NCI-H1092 (cell line): ENCODE results near the gene ZNF346.

Experiments used
- DNase-seq: peaks from one replicate; lab custom pipeline; 2025; lab: John Stamatoyannopoulos, UW

Gene ZNF346

DNA sequence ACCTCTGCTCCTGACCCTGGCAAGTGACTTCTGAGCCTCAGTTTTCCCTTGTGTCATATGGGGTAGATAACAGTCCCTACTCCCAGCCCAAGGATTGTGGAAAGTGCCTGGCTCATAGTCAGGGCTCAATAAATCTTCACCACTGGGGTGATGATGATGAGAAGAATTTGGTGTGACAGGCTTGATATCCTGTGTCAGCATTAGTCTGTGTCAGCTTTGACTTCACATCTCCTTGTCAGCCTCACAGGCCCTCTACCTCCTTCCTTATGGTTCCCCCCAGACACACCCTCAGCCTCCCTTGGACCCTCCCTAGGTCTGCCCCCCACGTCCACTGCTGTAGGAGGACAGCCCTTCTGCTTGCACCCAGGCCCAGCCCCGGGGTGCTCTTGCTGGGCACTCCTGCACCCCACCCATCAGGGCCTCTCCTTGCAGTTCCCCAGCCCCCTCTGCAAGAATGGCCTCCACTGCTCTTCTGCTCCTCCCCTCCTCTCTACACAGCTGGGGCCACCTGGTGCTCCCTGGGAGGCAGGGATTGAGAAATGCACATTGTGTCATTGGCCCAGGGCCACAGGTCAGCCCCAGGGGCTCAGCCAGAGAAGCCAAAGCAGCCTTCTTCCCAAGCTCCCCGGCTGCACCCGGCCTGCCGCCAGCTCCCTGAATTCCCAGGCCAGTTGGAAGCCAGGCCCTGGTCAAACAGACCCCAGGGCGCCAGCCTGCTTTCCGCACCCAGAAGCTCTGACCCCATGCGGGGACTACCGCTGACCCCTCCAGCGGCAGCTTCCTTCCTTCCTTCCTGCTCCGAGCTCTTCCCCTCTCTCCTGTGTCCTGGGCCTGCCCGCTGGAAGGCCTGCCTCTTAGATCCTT lies 72.0 kb downstream of the ZNF346 start:
- DNase-seq: no peak

- no peak for DNase-seq
Measured at GRCh38 chr5:177095088-177095669, 72.7 kb downstream of the ZNF346 start.

- DNase-seq: no peak
Measured at GRCh38 chr5:177096162-177097015, 73.9 kb downstream of the ZNF346 start.

- no peak for DNase-seq
Measured at GRCh38 chr5:177097016-177097985, 74.8 kb downstream of the ZNF346 start.

DNA sequence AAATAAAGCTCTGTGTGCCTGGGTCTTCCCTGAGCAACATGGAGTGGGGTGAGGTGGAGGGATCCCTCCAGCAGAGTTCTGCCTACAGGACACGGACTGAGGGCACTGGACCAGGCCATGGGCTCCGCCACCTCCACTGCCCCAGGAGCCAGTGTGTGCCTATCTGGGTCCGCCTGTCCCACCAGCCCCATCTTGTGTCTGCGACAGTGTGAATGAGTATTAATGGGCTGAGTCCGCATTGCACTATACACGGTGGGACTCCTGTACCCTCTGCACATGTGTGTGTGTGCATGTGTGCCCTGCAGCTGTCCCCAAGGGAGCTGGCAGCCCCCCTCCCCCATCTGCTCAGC lies 75.6 kb downstream of the ZNF346 start:
- no peak for DNase-seq

DNA sequence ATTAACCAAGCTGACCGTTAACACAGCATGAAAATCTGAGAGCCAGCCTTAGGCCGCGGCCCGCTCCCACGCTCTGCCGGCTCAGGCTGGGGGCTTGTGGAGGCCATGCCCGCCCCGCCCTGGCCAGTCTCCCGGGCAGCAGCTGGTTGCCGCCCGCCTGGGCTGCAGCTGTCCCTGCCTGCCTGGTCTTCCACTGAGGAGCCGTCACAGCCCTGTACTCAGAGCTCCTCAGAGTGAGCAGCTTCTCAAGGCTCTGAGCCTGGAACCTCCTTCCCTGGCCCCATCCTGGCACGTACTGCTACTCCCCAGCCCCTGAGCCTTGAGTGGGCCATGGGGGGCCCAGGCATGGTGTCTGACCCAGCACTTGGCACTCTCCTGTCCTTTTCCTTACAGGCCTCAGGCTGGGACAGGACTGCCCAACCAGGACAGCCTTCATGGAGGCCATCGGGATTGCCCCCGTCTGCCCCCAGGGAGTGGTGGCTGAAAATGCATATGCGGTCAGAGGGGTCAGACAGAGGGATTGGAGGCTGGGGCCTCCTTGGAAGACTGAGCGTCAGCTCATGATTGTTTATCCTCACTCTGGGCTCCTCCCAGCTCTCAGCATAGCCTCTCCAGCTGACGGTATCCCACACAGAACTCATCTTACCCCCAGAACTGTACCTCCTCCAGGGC lies 76.1 kb downstream of the ZNF346 start:
- DNase-seq: no peak

DNA sequence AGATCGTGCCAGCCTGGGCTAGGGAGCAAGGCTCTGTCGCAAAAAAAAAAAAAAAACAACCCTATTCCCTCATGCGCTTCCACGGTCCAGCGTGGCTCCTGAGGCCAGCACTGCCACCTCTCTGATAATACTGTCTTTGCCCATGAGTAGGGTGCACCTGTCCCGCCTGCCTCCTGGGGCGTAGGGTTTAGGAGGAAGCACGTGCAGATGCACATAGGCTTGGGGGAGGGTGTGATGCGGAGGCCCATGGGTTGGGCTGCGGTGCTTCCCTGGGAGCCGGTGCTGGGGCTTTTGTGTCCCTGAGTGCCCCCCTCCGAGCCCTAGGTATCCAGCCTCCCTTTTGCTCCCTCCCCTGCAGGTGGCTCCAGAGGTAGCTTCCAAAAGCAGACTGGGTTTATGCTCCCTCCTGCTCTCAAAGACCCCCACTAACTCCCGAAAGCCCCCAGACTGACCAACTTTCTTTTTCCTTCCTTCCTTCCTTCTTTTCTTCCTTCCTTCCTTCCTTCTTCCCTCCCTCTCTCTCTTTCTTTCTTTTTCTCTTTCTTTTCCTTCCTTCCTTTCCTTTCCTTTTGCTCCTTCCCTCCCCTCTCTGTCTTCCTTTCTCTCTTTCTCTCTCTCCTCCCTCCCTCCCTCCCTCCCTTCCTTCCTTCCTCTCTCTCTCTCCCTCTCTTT lies 77.1 kb downstream of the ZNF346 start:
- DNase-seq: no peak

DNA sequence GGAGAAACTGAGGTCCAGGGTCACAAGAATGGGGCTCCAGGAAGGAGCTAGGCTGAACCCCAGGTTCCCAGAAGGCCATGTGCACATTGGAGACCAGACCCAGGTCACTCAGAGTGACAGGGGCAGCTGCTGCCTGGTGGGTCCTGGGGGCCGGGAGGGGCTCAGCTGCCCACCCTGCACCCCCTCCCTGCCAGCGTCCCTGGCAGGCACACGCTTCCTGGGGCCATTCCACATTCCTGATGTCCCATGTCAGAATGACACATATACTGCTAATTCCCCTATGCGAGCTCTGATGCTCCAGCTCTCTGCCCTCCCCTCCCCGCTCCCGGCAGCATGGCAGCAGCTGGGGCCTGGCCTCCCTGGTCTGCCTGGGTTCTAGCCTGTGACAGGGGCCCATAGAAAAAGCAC lies 78.2 kb downstream of the ZNF346 start:
- DNase-seq: no peak

GRCh38 chr5:177103523-177104253 lies 81.2 kb downstream of the ZNF346 start:
- DNase-seq: no peak

GRCh38 chr5:177105691-177106476 lies 83.4 kb downstream of the ZNF346 start:
- no peak for DNase-seq

DNA sequence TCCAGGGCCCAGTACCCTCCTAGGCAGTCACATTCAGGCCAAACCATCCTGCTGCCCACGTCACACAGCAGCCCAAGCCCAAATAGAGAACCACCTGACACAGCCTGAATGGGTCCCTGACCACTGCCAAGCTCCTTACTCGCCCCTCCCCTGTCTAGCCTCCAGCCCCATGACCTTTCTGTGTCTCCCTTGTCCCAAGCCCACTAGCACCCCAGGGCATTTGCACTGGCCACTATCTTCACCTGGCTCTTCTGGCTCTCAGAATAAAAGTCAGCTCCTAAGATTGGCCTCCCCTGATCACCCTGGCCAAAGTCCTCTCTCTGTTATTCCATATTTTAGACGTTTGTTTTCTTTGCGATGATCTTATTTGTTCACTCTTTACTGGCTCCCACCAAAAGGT lies 84.7 kb downstream of the ZNF346 start:
- DNase-seq: no peak

DNA sequence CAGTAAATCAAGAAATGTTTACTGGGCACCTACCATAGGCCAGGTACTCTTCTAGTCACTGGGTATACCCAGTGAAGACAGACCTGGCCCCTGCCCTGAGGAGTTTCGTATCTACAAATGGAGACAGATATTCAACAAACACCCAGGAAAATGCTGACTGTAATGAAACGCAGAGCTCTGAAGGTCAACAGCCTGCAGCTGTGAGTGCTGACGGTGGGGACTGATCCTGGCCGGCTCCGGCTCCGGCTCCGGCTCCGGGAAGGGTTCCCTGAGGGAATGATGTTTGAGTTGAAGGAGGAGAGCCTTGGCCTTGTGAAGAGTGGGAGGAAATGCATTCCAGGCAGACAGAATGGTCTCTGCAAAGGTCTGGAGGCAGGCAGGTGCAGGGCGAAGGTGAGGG lies 87.3 kb downstream of the ZNF346 start:
- DNase-seq: no peak

DNA sequence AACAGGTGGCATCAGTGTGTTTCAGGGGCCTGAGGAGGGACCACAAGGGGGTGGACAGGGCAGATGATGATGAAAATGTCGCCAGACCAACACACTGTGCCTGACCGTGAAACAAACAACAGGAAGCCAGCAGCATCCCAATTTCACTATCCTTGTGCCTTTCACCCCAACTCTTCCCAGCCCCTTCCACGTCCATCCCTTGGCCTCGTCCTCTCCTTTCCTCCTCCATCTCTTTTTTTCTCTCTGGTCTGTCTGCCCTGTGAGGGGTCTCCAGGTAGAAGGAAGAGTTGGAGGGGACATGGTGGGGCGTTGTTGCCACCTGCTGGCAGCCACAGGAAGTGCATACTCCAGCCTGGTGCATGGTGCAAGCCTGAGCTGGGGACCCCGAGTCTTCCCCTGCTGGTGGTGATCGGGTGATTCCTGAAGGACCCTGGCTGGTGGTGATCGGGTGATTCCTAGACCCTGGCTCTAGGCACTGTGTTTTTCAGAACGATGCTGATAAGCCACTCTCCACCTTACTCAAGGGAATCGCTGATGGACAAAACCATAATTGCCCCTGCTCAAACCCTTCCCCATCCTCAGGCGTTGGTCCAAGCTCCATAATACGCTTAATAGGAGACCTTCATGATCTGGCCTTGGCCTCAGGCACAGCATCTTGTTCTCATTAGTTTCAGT lies 89.4 kb downstream of the ZNF346 start:
- DNase-seq: peak; percentile 17

DNA sequence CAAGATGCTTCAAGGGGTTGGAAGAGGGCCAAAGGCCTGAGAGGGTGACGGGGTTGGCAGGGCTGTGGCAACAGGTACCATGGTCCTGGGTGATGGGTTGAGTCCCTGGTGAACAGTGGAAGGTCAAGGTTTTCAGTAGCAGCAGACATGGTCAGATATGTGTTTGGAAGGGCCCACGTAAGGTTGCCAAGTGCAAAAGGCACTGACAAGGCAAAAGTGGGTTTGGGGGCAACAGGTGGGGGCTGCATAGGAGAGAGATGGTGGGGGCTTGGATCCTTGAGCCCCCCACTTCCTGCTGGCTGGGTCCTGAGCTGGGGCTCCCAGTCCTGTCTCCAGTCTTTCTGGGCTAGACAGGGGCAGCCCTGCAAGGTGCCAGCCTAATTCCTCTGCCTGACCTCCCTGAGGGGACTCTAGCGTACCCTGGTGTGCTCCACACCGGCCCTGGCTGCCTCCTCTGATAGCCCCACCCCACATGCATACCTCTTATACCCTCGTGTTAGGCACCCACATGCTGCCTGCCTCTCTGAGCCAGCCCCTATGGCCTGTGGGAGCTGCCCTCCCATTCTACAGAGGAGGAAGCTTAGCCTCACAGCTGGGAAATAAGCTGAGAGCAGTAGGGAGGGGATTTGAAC lies 90.2 kb downstream of the ZNF346 start:
- DNase-seq: no peak

DNA sequence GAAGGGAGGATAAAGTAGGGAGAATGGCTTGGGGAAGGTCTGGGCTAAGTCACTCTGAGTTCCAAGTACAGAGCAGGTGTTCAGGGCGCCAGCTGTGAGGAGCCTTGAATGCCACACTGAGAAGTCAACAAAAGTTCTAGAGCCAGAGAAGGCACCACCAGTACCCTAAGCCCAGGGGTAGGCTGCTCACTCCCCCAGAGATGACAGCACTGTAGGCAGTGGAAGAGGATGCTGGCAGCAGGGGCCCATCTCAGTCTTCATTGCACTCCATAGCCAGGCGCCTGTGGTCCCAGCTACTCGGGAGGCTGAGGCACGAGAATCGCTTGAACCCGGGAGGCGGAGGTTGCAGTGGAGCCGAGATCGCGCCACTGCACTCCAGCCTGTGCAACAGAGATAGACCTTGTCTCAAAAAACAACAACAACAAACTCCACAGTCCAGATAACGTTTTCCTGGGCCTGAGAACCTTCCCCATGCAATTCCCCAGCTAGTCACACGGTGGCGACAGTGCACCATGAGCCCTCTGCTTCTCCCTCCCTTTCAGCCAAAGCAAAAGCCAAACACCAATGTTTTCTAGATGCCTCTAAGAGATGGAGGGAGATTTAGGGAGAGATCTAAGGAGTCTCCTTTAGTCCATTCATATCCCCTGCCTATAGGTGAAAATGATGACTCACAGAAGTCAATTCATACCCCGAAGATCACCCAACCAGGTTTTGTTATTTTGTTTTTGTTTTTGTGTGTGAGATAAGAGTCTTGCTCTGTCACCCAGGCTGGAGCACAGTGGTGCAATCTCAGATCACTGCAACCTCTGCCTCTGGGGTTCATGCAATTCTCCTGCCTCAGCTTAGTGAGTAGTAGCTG lies 91.3 kb downstream of the ZNF346 start:
- peak; percentile 26 for DNase-seq

DNA sequence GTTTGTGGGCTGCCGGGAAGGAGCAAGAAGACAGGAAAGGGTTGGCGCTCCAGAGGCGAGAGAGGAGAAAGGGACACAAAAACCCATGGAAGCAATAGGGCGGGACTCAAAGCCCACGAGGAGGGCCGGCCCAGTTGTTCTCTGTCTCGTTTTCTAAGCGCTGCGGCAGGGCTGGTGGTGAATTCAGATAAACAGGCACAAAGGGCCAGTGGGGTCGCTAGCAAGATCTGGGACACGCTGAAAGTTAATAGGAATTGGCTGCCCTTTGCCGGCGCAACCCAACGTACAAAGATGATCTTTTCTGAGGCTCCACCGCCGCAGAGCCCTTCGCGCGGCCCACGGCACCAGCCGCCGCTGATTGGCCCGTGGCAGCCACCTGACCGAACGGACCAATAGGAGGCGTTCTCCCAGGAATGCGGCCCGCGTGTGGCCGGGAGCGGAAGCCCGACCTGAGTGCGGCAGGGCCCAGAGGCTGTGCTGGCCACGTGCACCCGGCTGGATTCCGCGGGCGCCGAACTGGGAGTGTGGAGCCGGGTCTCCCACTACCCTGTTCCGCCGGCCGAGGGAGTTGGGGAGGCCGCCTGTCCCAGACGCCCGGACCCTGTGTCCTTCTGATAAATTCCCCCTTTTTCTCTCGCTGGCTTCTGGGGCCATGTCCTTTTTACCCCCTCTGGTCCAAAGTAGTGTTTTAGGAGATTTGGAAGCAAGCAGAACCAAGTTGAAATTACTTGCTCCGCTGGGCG lies 94.3 kb downstream of the ZNF346 start:
- no peak for DNase-seq
